Iris pigment epithelial cell (primary cell): ENCODE results near the gene KRTAP10-3.

Experiments used
- DNase-seq: peaks from one replicate; pipeline ENCODE4 v3.0.0-alpha.2; 2011; ENCODE audit warnings: low read depth

KRTAP10-3 gene

DNA sequence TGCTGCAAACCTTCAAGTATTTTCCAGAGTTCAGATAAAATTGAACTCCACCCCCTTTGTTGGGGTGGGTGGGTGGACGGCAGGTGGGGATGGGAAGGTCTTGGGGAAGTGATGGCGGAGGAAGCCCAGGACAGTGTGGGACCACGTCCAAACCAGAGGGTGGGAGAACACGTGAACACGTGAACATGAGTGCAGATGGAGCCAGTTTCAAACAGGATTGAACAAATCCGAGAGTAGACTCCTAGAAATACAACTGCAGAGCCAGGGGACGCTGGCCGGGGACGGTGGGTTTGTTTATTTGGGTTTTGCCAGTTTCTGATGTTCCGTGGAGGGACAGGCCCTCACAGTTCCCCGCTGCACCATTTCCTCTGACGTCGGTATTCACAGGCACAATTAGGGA lies 10.2 kb downstream of the KRTAP10-3 start:
- DNase-seq = no peak

DNA sequence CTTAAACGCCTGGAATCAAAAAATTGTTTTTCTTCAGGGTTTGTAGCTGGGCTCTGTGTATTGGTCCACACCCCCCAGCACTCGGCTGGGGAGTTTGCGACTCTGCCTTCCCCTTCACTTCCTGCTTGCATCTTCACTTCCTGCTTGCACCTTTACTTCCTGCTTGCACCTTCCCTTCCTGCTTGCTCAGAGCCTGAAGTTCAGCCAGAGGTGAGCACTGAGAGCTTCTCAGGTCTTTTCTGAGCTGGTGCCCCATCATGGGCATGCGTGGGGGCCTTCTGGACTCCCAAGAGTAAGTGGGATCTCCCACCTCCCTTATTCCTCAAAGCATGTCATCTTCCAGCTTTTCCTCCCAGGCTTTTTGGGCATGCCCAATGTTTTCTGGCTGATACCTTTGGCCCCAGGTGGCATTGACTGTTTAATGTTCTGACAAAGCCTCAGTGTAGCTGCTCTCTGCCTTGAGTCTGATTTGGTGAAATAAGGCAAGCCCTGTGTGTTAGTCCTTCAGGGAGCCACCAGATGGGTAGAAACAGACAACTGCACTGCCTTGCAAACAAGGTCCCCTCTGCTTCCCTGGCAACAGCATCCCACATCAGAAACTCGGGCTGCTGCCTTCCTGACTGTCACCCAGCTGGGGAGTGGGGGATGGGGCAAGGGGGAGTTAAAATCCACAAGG lies 10.8 kb downstream of the KRTAP10-3 start:
- DNase-seq = no peak

- DNase-seq = no peak
Observed at GRCh38 chr21:44544566-44544965, 14.0 kb downstream of the KRTAP10-3 start.

DNA sequence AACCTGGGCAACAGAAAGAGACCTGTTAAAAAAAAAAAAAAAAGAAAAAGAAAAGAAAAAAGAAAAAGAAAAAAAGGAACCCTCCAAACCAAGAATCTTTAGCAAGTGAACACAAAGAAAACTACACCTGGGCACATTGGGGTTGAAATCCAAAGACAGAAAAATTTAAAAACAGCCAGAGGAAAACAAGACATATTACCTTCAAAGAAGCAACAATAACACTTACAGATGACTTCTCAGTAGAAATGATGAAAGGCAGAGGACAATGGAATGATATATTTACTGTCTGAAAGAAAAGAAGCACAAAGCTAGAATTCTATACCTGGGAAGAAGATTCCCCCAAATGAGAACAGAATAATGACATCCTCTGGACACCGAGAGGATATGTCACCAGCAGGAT lies 15.9 kb downstream of the KRTAP10-3 start:
- DNase-seq = no peak

DNA sequence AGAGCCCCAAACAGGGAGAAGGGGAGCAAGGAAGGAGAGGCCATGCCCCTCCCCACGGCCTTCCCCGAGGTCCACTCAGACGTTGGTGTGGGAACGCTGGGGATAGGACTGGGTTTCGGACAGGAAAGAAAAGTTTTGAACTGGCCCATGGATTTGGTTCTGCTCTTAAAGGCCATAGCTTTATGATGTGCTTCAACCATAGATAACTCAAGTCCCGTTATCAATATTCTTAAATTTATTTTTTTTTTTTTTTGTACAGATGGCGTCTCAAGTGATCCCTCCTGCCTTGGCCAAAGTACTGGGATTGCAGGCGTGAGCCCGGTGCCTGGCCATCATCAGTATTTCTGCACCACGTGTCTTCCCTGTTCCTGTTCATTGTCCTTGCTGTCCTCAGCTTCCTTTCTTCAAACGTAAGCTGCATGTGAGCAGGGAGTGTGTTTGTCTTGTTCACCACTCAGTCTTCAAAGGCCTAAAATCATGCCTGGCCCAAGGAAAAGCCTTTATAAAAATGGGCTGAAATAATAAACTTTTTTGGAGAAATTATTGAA lies 17.8 kb downstream of the KRTAP10-3 start:
- no peak for DNase-seq

- no peak for DNase-seq
Observed at GRCh38 chr21:44539991-44540666, 18.5 kb downstream of the KRTAP10-3 start, which contains the start of gene KRTAP10-1. Gene KRTAP10-1 (minus strand): TSS chr21:44540195. CDS start chr21:44540150, 45 bp downstream.

- DNase-seq = no peak
Observed at GRCh38 chr21:44539046-44539445, 19.5 kb downstream of the KRTAP10-3 start.

- DNase-seq = no peak
Observed at GRCh38 chr21:44537930-44538911, 20.4 kb downstream of the KRTAP10-3 start.

DNA sequence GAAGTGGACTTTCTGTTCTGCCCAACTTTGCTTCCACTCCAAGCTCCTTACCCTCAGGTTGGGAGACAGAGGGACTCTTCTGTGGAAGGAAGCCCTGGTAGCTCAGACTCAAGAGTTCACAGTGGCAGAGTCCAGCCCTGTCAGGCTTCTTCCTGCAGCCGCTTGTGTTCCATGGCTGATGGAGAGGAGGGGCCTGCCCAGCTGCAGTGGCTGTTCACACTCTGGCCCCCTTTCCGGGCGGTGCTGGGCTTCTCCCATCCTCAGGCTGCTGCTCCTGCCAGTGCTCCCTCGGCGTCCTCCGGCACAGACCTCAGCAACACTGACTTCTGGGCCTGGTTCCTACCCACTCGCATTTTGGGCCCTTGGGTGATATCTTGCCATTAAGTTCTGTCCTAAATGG lies 22.6 kb downstream of the KRTAP10-3 start:
- no peak for DNase-seq

- no peak for DNase-seq
Observed at GRCh38 chr21:44534688-44535087, 23.9 kb downstream of the KRTAP10-3 start.

DNA sequence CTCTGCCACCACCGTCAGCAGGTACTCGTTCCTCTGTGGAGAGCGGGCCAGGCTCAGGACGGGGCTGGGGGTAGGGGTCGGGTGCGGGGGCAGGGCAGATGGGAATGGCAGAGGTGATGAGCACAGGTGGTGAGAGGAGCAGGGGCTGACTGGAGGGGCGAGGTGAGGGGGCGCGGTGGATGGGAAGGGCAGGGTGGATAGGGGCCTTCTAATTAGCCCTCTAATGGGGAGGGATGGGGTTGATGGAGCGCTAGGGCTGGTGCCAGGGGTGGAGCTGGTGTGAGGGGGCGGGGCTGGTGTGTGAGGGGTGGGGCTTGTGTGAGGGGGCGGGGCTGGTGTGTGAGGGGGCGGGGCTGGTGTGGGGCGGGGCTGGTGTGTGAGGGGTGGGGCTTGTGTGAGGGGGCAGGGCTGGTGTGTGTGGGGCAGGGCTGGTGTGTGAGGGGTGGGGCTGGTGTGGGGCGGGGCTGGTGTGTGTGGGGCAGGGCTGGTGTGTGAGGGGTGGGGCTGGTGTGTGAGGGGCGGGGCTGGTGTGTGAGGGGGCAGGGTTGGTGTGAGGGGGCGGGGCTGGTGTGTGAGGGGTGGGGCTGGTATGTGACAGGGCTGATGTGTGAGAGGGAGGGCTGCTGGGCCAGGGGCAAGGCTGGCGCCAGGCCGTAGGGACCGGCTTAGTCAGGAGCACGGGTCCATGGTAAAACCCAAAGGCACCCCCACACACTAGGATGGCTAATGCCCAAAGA lies 24.5 kb downstream of the KRTAP10-3 start:
- DNase-seq = no peak

DNA sequence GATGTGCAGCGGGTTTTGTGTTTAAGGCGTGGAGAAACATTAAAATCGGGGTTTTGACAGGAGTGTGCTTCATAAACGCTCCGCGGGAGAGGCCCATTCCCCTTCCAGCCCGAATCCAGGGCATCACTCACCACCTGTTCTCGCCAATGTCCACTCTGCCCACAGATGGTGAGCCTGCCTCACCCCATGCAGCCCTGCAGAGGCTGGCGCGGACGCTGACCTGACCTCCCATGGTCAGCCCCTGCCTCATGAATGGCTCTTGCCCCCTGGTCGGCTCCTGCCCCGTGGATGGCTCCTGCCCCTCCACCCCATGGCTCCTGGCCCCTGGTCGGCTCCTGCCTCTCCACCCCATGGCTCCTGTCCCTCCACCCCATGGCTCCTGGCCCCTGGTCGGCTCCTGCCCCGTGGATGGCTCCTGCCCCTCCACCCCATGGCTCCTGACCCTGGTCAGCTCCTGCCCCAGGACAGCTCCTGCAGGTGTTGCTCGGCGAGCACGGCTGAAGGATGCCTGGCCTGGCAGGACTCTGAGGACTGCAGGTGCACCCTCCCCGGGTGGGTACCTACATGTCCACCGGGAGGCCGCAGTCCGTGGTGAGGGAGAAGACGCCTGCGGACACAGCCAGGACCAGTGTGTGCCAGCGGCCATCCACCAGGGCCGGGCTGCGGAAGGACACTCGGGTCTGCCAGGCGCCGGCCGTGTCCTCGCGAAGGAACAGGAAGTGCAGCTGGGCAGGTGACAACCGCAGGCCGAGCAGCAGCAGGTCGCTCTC lies 25.3 kb downstream of the KRTAP10-3 start:
- no peak for DNase-seq

GRCh38 chr21:44532712-44533111 lies 25.9 kb downstream of the KRTAP10-3 start:
- DNase-seq = no peak

- no peak for DNase-seq
Observed at GRCh38 chr21:44531606-44532564, 26.7 kb downstream of the KRTAP10-3 start.

DNA sequence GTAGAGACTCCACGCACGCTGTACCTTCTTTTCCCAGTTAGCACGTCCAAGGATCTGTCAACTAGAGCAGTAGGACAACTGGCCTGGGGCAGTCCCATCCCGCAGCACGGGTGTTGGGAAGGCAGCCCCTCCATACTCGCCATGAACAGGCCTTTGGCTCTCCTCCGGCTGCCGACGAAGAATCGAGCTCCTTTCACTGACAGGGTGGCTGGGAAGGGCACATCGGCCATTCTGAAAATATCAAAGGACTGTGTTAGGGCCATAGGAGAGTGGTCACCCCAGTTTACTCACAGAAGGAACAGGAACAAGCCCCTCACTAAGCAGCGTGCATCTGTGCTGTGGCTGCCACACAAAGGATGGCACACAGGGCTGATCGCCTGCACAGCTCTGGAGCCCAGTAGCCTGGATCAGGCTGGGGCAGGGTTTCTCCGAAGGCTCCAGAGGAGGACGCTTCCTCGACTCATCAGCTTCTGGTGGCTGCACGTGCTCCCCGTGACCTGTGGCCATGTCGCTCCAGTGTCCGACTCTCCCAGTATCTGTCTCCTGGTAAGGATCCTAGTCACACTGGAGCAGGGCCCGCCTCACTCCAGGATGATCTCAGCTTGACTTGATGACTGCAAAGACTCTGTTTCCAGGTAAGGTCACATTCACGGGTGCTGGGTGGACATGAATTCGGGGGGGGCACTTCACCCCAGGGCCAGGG lies 27.5 kb downstream of the KRTAP10-3 start:
- no peak for DNase-seq

DNA sequence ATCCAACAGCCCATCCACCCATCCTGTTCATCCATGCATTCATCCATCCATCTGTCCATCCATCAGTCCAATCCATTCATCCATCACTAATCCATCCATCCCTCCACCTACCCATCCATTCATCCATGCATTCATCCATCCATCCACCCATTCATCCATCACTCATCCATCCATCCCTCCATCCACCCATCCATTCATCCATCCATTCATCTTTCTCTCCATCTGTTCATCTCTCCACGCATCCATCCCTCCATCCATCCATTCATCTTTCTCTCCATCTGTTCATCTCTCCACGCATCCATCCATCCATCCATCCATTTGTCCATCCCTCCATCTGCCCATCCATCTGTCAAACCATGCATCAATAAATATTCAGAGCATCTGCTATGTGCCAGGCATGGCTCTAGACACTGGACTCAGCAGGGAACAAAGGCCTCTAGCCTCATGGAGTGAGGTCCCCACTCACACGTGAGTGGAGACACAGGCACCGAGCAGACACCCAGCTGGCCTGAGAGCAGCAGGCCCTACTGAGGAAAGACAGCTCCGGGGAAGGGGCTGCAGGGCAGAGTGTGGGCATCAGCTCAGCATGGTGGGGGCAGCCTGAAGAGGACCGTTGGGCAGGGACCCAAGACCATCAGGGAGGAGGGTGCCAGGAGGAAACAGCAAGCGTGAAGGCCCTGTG lies 28.2 kb downstream of the KRTAP10-3 start:
- no peak for DNase-seq

- no peak for DNase-seq
Observed at GRCh38 chr21:44529503-44530125, 29.0 kb downstream of the KRTAP10-3 start.

GRCh38 chr21:44529011-44529421 lies 29.6 kb downstream of the KRTAP10-3 start:
- DNase-seq = no peak
